H9 (cell line): ENCODE data around the gene ERP27. TPM values are rescaled to one million over a fixed set of nuclear protein-coding genes. Genes with fewer than 3 reads are reported as not detected.

ENCODE experiments used
- DNase-seq: peaks from one replicate; pipeline ENCODE4 v3.0.0-alpha.2; 2017
- H2AFZ ChIP-seq: one replicate; pipeline ENCODE4 v1.6.1; 2013; ENCODE audit warnings: mild to moderate bottlenecking, low read length, control low read depth, moderate library complexity
- H2AK5ac ChIP-seq: 2 replicates; pipeline ENCODE4 v1.6.1; 2013; ENCODE audit warnings: low read length, control low read depth, mixed read lengths; ENCODE audit not compliant: insufficient read length
- H2BK120ac ChIP-seq: one replicate; pipeline ENCODE4 v1.6.1; 2013; ENCODE audit warnings: low read depth, mild to moderate bottlenecking, low read length, control low read depth, inconsistent platforms; ENCODE audit not compliant: poor library complexity, severe bottlenecking
- H2BK12ac ChIP-seq: 2 replicates; pipeline ENCODE4 v1.6.1; 2013; ENCODE audit warnings: low read length, control low read depth, mixed read lengths, low read depth; ENCODE audit not compliant: insufficient read length
- H2BK15ac ChIP-seq: 2 replicates; pipeline ENCODE4 v1.6.1; 2013; ENCODE audit warnings: low read depth, low read length, control low read depth
- H2BK20ac ChIP-seq: one replicate; pipeline ENCODE4 v1.6.1; 2013; ENCODE audit warnings: low read depth, mild to moderate bottlenecking, low read length, control low read depth, inconsistent platforms; ENCODE audit not compliant: poor library complexity, severe bottlenecking
- H2BK5ac ChIP-seq: 2 replicates; pipeline ENCODE4 v1.6.1; 2013; ENCODE audit warnings: low read length, control low read depth, mixed read lengths; ENCODE audit not compliant: insufficient read length
- H3K14ac ChIP-seq: 2 replicates; pipeline ENCODE4 v1.6.1; 2013; ENCODE audit warnings: low read length, control low read depth; ENCODE audit not compliant: insufficient read depth
- H3K18ac ChIP-seq: 2 replicates; pipeline ENCODE4 v1.6.1; 2013; ENCODE audit warnings: low read depth, mild to moderate bottlenecking, mixed read lengths, low read length, control low read depth; ENCODE audit not compliant: insufficient read length
- H3K23ac ChIP-seq: 2 replicates; pipeline ENCODE4 v1.6.1; 2013; ENCODE audit warnings: low read length, control low read depth, mixed read lengths, low read depth; ENCODE audit not compliant: insufficient read length
- H3K23me2 ChIP-seq: 2 replicates; pipeline ENCODE4 v1.6.1; 2013; ENCODE audit warnings: low read depth, mild to moderate bottlenecking, mixed read lengths, low read length, control low read depth; ENCODE audit not compliant: insufficient read length, poor library complexity, severe bottlenecking
- H3K27ac ChIP-seq: 2 replicates; pipeline ENCODE4 v1.5.1; 2013; ENCODE audit warnings: low read length, control low read depth, mixed read lengths, low read depth; ENCODE audit not compliant: insufficient read length
- H3K27me3 ChIP-seq: 2 replicates; pipeline ENCODE4 v1.6.1; 2013; ENCODE audit warnings: low read length, control low read depth, inconsistent platforms; ENCODE audit not compliant: insufficient read depth
- H3K4ac ChIP-seq: 2 replicates; pipeline ENCODE4 v1.6.1; 2013; ENCODE audit warnings: low read depth, mild to moderate bottlenecking, control low read depth, inconsistent platforms, low read length, moderate library complexity
- H3K4me1 ChIP-seq: 2 replicates; pipeline ENCODE4 v1.6.1; 2013; ENCODE audit warnings: low read length, control low read depth, inconsistent platforms; ENCODE audit not compliant: insufficient read depth
- H3K4me2 ChIP-seq: 2 replicates; pipeline ENCODE4 v1.6.1; 2013; ENCODE audit warnings: low read length, control low read depth, mixed read lengths; ENCODE audit not compliant: insufficient read length, insufficient read depth
- H3K56ac ChIP-seq: 2 replicates; pipeline ENCODE4 v1.6.1; 2013; ENCODE audit warnings: low read depth, mild to moderate bottlenecking, mixed read lengths, low read length, control low read depth; ENCODE audit not compliant: insufficient read length
- H3K79me1 ChIP-seq: 2 replicates; pipeline ENCODE4 v1.6.1; 2013; ENCODE audit warnings: low read depth, mild to moderate bottlenecking, moderate library complexity, low read length, control low read depth, inconsistent platforms; ENCODE audit not compliant: insufficient read depth, poor library complexity, severe bottlenecking
- H3K79me2 ChIP-seq: 2 replicates; pipeline ENCODE4 v1.6.1; 2013; ENCODE audit warnings: low read length, control low read depth, inconsistent platforms; ENCODE audit not compliant: insufficient read depth
- H3K9ac ChIP-seq: 2 replicates; pipeline ENCODE4 v1.6.1; 2013; ENCODE audit warnings: low read length, control low read depth, mixed read lengths; ENCODE audit not compliant: insufficient read length; ENCODE audit errors: extremely low read depth
- H3K9me3 ChIP-seq: one replicate; pipeline ENCODE4 v1.6.1; 2013; ENCODE audit warnings: low read depth, low read length, inconsistent platforms; ENCODE audit not compliant: control insufficient read depth
- H3T11ph ChIP-seq: one replicate; pipeline ENCODE4 v1.6.1; 2013; ENCODE audit warnings: mild to moderate bottlenecking, low read length, control low read depth, inconsistent platforms
- H4K20me1 ChIP-seq: one replicate; pipeline ENCODE4 v1.6.1; 2013; ENCODE audit not compliant: control insufficient read depth, insufficient read length, insufficient read depth
- H4K5ac ChIP-seq: 2 replicates; pipeline ENCODE4 v1.6.1; 2013; ENCODE audit warnings: low read depth, mild to moderate bottlenecking, mixed read lengths, low read length, control low read depth; ENCODE audit not compliant: insufficient read length
- H4K8ac ChIP-seq: replicated peaks from 2 replicates; pipeline ENCODE4 v1.6.1; 2013; ENCODE audit warnings: low read length, control low read depth, mixed read lengths, low read depth; ENCODE audit not compliant: insufficient read length
- H4K91ac ChIP-seq: 2 replicates; pipeline ENCODE4 v1.6.1; 2013; ENCODE audit warnings: low read depth, mild to moderate bottlenecking, moderate library complexity, mixed read lengths, low read length, control low read depth; ENCODE audit not compliant: insufficient read length
- H3K27ac Mint-ChIP-seq, 3 experiments: 2 replicates in 2 of 3; 3 replicates in 1 of 3; pipeline ENCODE4 v1.8.0; 2020 to 2021; ENCODE audit warnings: mixed read lengths in 3 of 3, mild to moderate bottlenecking in 1 of 3, moderate library complexity in 1 of 3
- H3K27me3 Mint-ChIP-seq: 2 replicates; pipeline ENCODE4 v1.8.0; 2021; ENCODE audit warnings: low read depth, mild to moderate bottlenecking, moderate library complexity, mixed read lengths
- H3K36me3 Mint-ChIP-seq, 3 experiments: 2 replicates in 2 of 3; 3 replicates in 1 of 3; pipeline ENCODE4 v1.8.0; 2020 to 2021; ENCODE audit warnings: low read depth in 3 of 3, mixed read lengths in 3 of 3; ENCODE audit not compliant: insufficient read depth in 1 of 3
- H3K4me1 Mint-ChIP-seq, 2 experiments: 2 replicates each; pipeline ENCODE4 v1.8.0; 2020; ENCODE audit warnings: mixed read lengths in 2 of 2
- H3K4me3 Mint-ChIP-seq, 2 experiments: 2 replicates in 1 of 2; 3 replicates in 1 of 2; pipeline ENCODE4 v1.8.0; 2020 to 2021; ENCODE audit warnings: mild to moderate bottlenecking in 2 of 2, mixed read lengths in 2 of 2, moderate library complexity in 1 of 2
- H3K9me3 Mint-ChIP-seq, 2 experiments: 2 replicates in 1 of 2; 3 replicates in 1 of 2; pipeline ENCODE4 v1.8.0; 2020; ENCODE audit warnings: mild to moderate bottlenecking in 2 of 2, mixed read lengths in 2 of 2, moderate library complexity in 1 of 2
- CTCF ChIP-seq: fragments of 200-600 bp; sonication (generic); conservative IDR thresholded peaks from 3 replicates; pipeline ENCODE4 v1.8.0; 2021; ENCODE audit warnings: antibody characterized with exemption, mild to moderate bottlenecking
- WGBS: extraction: QIAGEN DNeasy Blood & Tissue Kit; methylation state at CpG from one replicate; pipeline ENCODE4 v1.1.7; 2013; ENCODE audit warnings: missing lambda C conversion rate, low lambda C conversion rate, mixed read lengths; ENCODE audit not compliant: insufficient read length; ENCODE audit errors: extremely low coverage; 5-methylcytosine and 5-hydroxymethylcytosine counted together
- total RNA-seq: library from RNA; stranded (reverse); gene quantifications from 2 replicates; pipeline ENCODE4 v1.2.1, GENCODE V29; 2021

Gene ERP27
- total RNA-seq, 1 experiment from 2014 or later = not detected

DNA sequence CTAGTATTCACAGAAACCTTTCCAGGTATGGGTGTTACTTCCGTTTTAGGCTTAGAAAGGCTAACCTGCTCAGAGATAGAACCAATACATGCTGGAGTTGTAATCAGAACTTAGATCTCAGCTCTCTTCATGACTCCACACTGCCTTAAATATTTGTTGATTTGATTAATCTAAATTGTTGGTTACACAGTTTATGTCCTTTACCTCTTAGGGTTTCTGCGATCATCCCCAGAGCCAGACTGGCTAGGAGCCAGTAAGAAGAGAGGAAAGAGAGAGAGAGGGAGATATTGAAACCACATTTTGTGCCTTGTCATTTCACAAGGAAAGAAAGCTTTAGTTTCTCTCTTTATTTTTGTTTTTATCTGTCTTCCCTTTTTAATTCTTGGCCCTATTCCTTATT is 35.9 kb downstream of the ERP27 start:
- Histone ChIP-seq H3K4ac (no peak overlapping the region), H2BK15ac (no peak overlapping the region), H3K27ac (no peak overlapping the region), H3K14ac (no peak overlapping the region), H4K8ac (no peak overlapping the region), H4K20me1 (no peaks in the 10 kb centered on the region), H2AK5ac (no peak overlapping the region), H3K9ac (no peak overlapping the region), H3K79me1 (no peaks in the 10 kb centered on the region), H2BK5ac (no peak overlapping the region), H3K79me2 (no peaks in the 10 kb centered on the region), H2BK12ac (no peak overlapping the region), H3K4me2 (no peak overlapping the region), H2BK120ac (no peak overlapping the region), H3K4me1 (no peaks in the 10 kb centered on the region), H3K18ac (no peak overlapping the region), H3K56ac (no peak overlapping the region), H3K27me3 (no peaks in the 10 kb centered on the region), H3T11ph (no peak overlapping the region), H3K23me2 (no peaks in the 10 kb centered on the region), H2AFZ (no peak overlapping the region), H3K9me3 (no peaks in the 10 kb centered on the region), H4K5ac (no peak overlapping the region), H2BK20ac (no peak overlapping the region), H4K91ac (no peak overlapping the region), H3K23ac (no peak overlapping the region)
- H3K9me3 Mint-ChIP-seq = no peaks in the 10 kb centered on the region
- WGBS = no CpG with 5 or more reads among the region's 2 CpGs
- H3K4me1 Mint-ChIP-seq = peaks cover 0 to 4% of the 10 kb centered on the region in 2 experiments; a peak in 2 of 4 replicates
- no peak for DNase-seq
- TF ChIP-seq CTCF = no peak
- H3K36me3 Mint-ChIP-seq = no peaks in the 10 kb centered on the region
- no peaks in the 10 kb centered on the region for H3K27me3 Mint-ChIP-seq
- no peak overlapping the region for H3K27ac Mint-ChIP-seq
- H3K4me3 Mint-ChIP-seq = no peak overlapping the region
